CD4-positive, alpha-beta T cell treated with Interleukin-15 for 1 hour (primary cell): Measurements from ENCODE around the gene OR6J1.
A peak's percentile ranks its signal among the peaks of the same experiment; 100 is the strongest.
"Not testable (repeated sequence)": the region's sequence is repeated elsewhere in the genome, so short reads cannot be mapped to it uniquely, and the experiment has no call there.

ENCODE experiments used
- DNase-seq: peaks from one replicate; pipeline ENCODE4 v3.0.0-alpha.2; 2020

OR6J1 gene

GRCh38 chr14:22644305-22644635 is at the start of gene OR6J1:
Gene OR6J1, minus strand, starts transcription at chr14:22644352. Its CDS starts 9,541 bp downstream, at chr14:22634811.
- no peak for DNase-seq

DNA sequence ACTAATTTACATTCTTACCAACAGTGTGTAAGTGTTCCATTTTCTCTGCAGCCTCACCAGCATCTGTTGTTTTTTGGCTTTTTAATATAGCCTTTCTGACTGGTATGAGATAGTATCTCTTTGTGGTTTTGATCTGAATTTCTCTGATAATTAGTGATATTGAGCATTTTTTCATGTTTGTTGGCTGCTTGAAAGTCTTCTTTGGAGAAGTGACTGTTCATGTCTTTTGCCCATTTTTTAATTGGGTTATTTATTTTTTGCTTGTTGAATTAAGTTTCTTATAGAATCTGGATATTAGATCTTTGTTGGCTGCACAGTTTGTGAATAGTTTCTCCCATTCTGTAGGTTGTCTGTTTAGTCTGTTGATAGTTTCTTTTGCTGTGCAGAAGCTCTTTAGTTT is 48.0 kb upstream of the OR6J1 start:
- DNase-seq, result no peak

GRCh38 chr14:22691171-22691570 is 47.0 kb upstream of the OR6J1 start:
- no peak for DNase-seq

DNA sequence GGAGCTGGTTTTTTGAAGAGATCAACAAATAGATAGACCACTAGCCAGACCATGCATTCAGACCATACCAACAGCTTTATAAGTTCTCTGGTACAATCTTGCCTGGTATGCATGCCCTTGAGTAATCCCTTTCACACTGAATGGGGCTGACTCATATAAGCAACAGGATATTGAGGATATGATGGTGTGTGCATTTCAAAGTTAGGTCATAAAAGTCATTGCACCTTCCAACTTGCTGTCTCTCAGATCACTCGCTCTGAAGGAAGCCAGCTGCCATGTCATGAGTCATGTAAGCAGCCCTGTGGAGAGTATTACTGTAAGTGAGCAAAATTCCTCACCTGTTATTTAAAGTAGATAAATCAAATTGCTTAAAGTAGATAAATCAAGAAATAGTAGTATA is 45.0 kb upstream of the OR6J1 start:
- no peak for DNase-seq

DNA sequence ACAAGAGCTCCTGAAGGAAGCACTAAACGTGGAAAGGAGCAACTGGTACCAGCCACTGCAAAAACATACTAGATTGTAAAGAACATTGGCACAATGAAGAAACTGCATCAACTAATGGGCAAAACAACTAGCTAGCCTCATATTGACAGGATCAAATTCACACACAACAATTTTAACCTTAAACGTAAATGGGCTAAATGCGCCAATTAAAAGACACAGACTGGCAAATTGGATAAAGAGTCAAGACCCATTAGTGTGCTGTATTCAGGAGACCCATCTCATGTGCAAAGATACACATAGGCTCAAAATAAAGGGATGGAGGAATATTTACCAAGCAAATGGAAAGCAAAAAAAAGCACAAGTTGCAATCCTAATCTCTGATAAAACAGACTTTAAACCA is 43.8 kb upstream of the OR6J1 start:
- not testable (repeated sequence) for DNase-seq

DNA sequence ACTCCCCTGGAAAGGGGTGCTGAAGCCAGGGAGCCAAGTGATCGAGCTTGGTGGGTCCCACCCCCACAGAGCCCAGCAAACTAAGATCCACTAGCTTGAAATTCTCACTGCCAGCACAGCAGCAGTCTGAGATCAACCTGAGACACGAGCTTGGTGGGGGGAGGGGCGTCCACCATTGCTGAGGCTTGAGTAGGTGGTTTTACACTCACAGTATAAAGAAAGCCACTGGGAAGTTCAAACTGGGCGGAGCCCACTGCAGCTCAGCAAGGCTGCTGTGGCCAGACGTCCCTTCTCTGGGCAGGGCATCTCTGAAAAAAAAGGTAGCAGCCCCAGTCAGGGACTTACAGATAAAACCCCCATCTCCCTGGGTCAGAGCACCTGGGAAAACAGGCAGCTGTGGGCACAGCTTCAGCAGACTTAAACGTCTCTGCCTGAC is 42.0 kb upstream of the OR6J1 start:
- not testable (repeated sequence) for DNase-seq

DNA sequence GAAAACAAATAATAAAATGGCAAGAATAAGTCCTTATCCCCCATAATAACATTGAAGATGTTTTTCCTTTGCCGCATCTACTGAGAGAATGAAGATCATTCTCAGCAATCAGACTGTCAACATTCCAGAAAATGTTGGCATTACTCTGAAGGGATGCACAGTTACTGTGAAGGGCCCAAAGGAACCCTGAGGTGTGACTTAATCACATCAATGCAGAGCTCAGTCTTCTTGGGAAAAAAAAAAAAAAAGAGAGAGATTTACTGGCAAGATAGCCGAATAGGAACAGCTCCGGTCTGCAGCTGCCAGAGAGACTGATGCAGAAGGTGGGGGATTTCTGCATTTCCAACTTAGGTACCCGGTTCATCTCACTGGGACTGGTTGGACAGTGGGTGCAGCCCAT is 41.3 kb upstream of the OR6J1 start:
- no peak for DNase-seq

- not testable (repeated sequence) for DNase-seq
These were observed 39.3 kb upstream of the OR6J1 start for GRCh38 chr14:22683428-22683827.

DNA sequence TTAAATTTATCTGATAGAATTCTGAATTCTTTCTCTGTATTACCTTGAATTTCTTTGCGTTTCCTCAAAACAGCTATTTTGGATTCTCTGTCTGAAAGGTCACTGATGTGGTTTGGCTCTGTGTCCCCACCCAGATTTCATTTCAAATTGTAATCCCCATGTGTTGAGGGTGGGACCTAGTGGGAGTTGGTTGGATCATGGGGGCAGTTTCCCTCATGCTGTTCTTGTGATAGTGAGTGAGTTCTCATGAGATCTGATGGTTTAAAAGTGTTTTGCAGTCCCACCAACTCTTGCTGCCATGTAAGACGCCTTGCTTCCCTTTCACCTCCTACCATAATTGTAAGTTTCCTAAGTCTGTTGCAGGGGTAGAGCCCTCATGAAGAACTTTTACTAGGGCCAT is 34.1 kb upstream of the OR6J1 start:
- DNase-seq, result no peak

DNA sequence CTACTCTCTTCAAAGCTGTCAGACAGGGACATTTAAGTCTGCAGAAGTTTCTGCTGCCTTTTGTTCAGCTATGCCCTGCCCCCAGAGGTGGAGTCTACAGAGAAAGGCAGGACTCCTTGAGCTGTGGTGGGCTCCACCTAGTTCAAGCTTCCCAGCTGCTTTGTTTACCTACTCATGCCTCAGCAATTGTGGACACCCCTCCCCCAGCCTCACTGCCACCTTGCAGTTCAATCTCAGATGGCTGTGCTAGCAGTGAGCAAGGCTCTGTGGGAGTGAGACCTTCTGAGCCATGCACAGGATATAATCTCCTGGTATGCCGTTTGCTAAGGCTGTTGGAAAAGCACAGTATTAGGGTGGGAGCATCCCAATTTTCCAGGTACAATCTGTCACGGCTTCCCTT is 33.4 kb upstream of the OR6J1 start:
- not testable (repeated sequence) for DNase-seq

DNA sequence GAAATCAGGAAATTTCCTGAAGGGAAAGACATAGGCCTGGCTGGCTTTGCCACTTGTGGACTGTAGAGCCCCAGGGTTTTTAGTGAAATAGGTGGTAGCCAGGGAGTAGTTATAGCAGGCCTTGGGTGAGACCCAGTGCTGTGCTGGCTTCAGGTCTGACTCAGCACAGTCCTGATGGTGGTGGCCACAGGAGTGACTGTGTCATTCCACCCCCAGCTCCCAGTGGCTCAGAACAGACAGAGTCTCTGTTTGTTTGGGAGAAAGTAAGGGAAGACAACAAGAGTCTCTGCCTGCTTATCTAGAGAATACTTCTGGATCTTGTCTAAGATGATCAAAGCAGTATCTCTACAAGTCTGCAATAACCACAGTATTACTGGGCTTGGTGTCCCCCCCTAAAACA is 27.5 kb upstream of the OR6J1 start:
- DNase-seq, result no peak

GRCh38 chr14:22668863-22669262 is 24.7 kb upstream of the OR6J1 start:
- no peak for DNase-seq

GRCh38 chr14:22668417-22668816 is 24.3 kb upstream of the OR6J1 start:
- DNase-seq, result no peak

- no peak for DNase-seq
These were observed 23.7 kb upstream of the OR6J1 start for GRCh38 chr14:22667881-22668280.

GRCh38 chr14:22666203-22666893 is 22.2 kb upstream of the OR6J1 start:
- DNase-seq, result no peak

- DNase-seq, result no peak
These were observed 20.1 kb upstream of the OR6J1 start for GRCh38 chr14:22664261-22664660.

DNA sequence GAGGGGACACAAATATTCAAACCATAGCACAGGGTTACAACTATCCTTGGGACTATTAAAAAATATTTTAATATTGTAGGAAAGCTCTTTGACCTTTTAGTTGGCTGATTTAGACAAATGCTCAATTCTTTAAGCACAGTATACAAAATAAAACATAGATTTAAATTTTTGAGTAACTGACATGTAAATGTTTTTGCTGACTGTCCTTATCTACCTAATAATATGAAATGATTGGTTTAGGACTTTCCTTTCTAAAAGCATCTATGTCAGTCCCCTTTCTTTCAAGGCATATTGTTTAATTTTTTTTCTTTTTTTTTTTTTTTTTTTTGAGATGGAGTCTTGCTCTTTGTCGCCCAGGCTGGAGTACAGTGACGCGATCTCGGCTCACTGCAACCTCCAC is 16.5 kb upstream of the OR6J1 start:
- DNase-seq, result no peak

- DNase-seq, result no peak
These were observed 14.8 kb upstream of the OR6J1 start for GRCh38 chr14:22658946-22659345.

- no peak for DNase-seq
These were observed 13.7 kb upstream of the OR6J1 start for GRCh38 chr14:22657861-22658260.

GRCh38 chr14:22656945-22657731 is 13.0 kb upstream of the OR6J1 start:
- DNase-seq, result no peak

- DNase-seq, result no peak
These were observed 12.1 kb upstream of the OR6J1 start for GRCh38 chr14:22656226-22656625.

GRCh38 chr14:22653012-22653621 is 9.0 kb upstream of the OR6J1 start:
- peak; percentile 38 for DNase-seq

GRCh38 chr14:22651586-22651985 is 7.4 kb upstream of the OR6J1 start:
- DNase-seq, result no peak

DNA sequence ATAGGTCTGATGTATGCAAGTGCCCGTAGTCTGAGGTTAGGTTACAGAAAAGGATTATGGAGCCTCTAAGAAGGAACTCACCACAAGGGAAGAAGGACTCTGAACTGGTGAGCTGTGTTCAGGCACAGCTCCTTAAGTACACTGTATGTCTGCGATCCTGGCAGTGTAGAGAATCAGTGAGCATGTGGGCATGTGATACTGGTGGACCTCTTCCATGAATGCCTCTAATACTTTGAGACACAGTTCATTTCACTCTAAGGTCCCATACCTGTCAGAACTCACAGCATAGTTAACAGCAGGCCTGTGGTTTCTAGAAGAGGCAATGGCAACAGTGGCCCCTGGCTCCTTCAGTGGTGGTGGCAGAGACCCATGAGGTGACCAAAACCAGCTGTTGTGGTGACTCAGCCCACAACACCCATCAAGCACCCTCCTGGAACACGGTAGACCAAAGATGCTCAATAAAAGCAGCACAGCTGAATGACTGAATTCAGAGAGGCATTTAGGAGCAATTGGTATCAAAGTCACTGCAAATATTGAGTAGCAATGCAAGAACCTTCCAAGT is 6.9 kb upstream of the OR6J1 start:
- DNase-seq, result no peak
